HG02870 (cell line): ENCODE measurements around the gene SOX2.
"Not testable (repeated sequence)": the region's sequence is repeated elsewhere in the genome, so short reads cannot be mapped to it uniquely, and the experiment has no call there.

Source experiments
- ATAC-seq: cut with Tn5 transposase; IDR thresholded peaks from one replicate; pipeline ENCODE4 v1.9.1; 2021; ENCODE audit warnings: mild to moderate bottlenecking, moderate library complexity; ENCODE audit not compliant: unreplicated experiment

SOX2 gene

GRCh38 chr3:181753391-181753790 lies 41.7 kb downstream of the SOX2 start:
- no peak for ATAC-seq

- no peak for ATAC-seq
Observed at GRCh38 chr3:181755959-181756358, 44.2 kb downstream of the SOX2 start.

- ATAC-seq, result no peak
Observed at GRCh38 chr3:181756645-181757297, 45.0 kb downstream of the SOX2 start.

GRCh38 chr3:181757694-181758306 lies 46.1 kb downstream of the SOX2 start:
- ATAC-seq, result no peak

- no peak for ATAC-seq
Observed at GRCh38 chr3:181761906-181762305, 50.2 kb downstream of the SOX2 start.

DNA sequence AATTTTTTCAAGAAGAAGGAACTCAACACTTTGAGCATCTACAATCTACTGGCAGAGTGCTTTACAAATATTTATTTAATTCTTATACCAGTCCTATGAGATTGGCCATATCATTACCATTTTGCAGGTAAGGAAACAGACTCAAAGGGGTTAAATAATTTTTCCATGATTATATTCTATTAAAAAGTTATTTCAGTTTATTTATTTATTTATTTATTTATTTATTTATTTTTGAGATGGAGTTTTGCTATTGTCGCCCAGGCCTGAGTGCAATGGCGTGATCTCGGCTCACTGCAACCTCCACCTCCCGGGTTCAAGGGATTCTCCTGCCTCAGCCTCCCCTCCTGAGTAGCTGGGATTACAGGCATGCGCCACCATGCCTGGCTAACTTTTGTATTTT lies 52.3 kb downstream of the SOX2 start:
- ATAC-seq, result not testable (repeated sequence)
